ENCODE results near the gene MPL. TPM values are rescaled to one million over a fixed set of nuclear protein-coding genes. Genes with fewer than 3 reads are reported as not detected.

The MPL gene
- total RNA-seq (10 to 100 TPM in 1 of 2 donors, under 1 TPM in 1; 0.94 to 16.6 TPM), total RNA-seq (0 reads per million in 2 donors)

DNA sequence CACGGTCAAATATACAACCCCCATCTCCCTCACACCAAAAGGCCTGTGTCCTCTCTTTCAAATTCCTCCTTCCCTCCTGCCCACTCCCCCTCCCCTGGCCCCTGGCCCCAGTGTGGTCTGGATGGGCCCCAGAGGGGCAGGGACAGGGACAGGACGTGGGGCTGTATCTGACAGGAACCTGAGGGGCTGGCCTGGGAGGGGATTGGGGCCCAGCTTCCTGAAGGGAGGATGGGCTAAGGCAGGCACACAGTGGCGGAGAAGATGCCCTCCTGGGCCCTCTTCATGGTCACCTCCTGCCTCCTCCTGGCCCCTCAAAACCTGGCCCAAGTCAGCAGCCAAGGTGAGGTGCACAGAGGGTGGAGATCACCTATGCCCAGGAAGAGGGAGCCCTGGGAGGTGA lies at the start of gene MPL:
Gene MPL (plus strand): TSS at position 231 of the 400 bp plus-strand sequence. CDS start 31 bp downstream, at position 262.
- DNase-seq (no peak), ATAC-seq (no peak)
- no peaks in the 10 kb centered on the region for H3K9me3 ChIP-seq (ENCODE audit: control insufficient read depth, low read length, poor library complexity, severe bottlenecking)
- Mint-ChIP-seq H3K4me3 (no peak within 1 kb of the TSS), H3K27me3 (peaks cover 10% of the 10 kb centered on the region), H3K36me3 (ENCODE audit: low read depth) (peaks cover 8% of the 10 kb centered on the region), H3K27ac (no peak within 1 kb of the TSS), H3K4me1 (peaks cover 5% of the 10 kb centered on the region)

DNA sequence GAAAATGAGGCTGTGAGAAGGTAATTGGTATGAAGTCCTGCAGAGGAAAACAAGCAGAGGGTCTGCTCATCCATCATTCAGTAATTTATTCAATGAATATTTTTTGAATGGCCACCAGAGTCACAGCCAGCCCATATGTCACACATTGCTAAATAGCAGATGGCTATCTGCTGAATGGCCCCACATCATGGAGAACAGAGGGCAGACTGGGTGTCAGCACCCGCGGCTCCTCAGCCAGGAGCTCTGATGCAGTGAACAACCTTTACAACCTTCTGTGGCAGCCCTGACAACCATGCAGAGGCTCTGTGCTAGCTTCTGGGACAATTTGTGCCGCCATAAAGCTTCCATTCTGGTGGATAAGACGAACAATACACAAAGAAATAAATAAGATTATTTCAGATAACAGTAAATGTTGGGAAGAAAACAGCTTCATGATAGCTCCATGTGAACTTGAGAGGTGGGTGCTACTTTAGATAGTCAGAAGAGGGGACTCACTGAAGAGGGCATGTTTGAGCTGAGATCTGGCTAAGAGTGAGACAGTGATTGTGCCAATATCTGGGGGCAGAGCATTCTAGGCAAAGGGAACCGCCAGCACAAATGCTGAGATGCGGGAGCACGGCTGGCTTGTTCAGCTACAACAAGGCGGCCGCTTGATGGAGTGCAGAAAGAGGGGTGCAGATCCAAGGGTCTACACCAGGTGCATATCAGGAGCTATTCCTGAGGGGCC lies 49.4 kb upstream of the MPL start:
- no peaks in the 10 kb centered on the region for H3K9me3 ChIP-seq (ENCODE audit: control insufficient read depth, low read length, poor library complexity, severe bottlenecking)
- DNase-seq (no peak), ATAC-seq (no peak)
- Mint-ChIP-seq H3K27ac (peak overlapping the region; percentile 74), H3K27me3 (peaks cover 12% of the 10 kb centered on the region), H3K36me3 (ENCODE audit: low read depth) (peaks cover 2% of the 10 kb centered on the region), H3K4me3 (no peak overlapping the region), H3K4me1 (peaks cover 2% of the 10 kb centered on the region)

DNA sequence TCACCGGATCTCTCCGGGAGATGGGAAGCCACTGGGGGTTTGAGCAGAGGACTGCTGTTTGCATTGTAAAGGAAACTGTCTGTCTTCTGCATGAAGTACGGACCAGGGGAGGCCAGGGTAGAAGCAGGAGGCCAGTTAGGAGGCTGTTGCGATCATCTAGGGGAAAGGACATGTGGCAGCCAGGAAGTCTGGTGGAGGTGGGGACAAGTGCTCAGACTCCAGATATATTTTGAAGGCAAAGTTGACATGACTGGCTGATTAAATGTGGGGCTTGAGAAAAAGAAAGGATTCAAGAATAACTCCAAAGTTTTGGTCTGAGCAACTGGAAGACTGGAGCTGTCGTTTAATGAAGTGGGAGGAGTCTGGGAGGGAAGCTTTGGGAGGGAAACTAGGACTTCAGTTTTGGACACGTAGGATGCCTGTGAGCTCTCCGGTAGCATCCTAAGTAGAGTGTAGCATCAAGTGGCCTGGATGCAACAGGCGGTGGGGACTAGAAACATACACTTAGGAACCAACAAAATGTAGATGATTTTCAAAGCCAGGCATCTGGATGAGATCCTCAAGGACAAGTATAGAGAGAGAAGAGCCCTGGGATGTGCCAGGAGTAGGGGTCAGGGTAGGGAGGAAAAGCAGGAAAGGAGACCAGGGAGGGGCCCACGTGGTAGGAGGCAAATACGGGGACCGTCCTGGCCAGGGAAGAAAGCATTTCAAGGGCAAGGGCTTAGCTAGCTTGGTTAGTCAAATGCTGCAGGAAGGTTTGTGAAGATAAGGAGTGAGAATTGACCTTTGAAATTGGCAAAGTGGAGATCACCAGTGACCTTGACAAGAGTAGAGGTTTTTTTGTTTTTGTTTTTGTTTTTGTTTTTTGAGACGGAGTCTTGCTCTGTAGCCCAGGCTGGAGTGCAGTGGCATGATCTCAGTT lies 48.6 kb upstream of the MPL start:
- Mint-ChIP-seq H3K4me3 (no peak overlapping the region), H3K36me3 (ENCODE audit: low read depth) (peaks cover 2% of the 10 kb centered on the region), H3K27me3 (peaks cover 12% of the 10 kb centered on the region), H3K27ac (no peak overlapping the region), H3K4me1 (peaks cover 2% of the 10 kb centered on the region)
- DNase-seq (no peak), ATAC-seq (no peak)
- no peaks in the 10 kb centered on the region for H3K9me3 ChIP-seq (ENCODE audit: control insufficient read depth, low read length, poor library complexity, severe bottlenecking)

DNA sequence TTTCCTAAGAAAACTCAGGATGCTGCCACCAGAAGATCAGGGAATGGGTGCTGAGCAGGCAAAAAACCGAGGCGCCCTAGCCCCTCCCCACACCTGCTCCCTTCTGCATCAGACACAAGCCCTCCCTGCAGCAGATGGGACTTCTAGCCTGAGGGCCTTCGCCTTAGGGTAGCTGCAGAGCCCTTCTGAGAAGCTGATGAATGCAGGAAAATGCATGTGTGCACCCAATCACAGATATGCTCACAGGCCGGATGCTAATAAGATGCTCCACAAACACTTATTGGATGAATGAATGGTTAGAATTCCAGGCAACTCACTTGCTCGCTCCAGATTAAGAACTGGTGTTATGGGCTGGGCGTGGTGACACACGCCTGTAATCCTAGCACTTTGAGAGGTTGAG lies 45.4 kb upstream of the MPL start:
- no peaks in the 10 kb centered on the region for H3K9me3 ChIP-seq (ENCODE audit: control insufficient read depth, low read length, poor library complexity, severe bottlenecking)
- H3K36me3 Mint-ChIP-seq (ENCODE audit: low read depth), result no peaks in the 10 kb centered on the region
- ATAC-seq (no peak), DNase-seq (no peak)
- H3K27me3 Mint-ChIP-seq, result no peaks in the 10 kb centered on the region
- no peak overlapping the region for H3K27ac Mint-ChIP-seq
- H3K4me3 Mint-ChIP-seq, result no peak overlapping the region
- H3K4me1 Mint-ChIP-seq, result peaks cover 7% of the 10 kb centered on the region

DNA sequence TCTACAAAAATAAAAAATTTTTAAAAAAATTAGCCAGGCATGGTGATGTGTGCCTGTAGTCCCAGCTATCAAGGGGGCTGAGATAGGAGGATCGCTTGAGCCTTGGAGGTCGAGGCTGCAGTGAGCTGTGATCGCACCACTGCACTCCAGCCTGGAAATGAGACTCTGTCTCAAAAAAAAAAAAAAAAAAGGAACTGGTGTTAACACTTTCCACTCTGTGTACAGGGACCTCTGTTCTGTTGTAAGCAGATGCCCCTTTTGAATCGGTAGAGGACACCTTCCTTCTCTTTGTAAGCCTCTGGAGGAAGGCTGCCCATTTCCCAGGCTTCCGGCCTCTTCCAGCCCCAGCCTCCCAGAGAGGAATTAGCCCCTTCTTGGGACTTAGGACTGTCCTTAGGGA lies 44.9 kb upstream of the MPL start:
- H3K36me3 Mint-ChIP-seq (ENCODE audit: low read depth), result no peaks in the 10 kb centered on the region
- ATAC-seq (no peak), DNase-seq (no peak)
- no peak overlapping the region for H3K4me3 Mint-ChIP-seq
- no peaks in the 10 kb centered on the region for H3K9me3 ChIP-seq (ENCODE audit: control insufficient read depth, low read length, poor library complexity, severe bottlenecking)
- H3K4me1 Mint-ChIP-seq, result peaks cover 5% of the 10 kb centered on the region
- no peak overlapping the region for H3K27ac Mint-ChIP-seq
- no peaks in the 10 kb centered on the region for H3K27me3 Mint-ChIP-seq

DNA sequence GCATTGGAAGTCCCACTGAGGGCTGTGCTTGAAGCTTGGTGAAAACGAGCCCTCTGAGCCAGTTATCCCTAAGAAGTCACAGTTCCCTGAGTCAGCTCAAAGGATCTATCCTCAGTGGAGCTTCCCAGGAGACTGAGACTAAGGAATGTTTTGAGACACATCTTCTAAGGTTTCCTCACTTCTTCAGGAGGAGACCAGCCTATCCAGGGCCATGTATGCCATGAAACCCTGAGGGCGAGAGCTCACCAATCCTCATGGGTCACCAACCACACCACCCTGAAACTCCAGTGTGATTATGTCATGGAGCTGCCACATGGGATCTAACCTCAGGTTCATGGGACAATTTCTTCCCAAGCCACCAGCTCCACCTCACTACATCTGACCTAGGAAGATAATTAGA lies 44.4 kb upstream of the MPL start:
- ATAC-seq, result no peak
- Mint-ChIP-seq H3K4me3 (no peak overlapping the region), H3K27me3 (no peaks in the 10 kb centered on the region), H3K27ac (no peak overlapping the region), H3K36me3 (ENCODE audit: low read depth) (no peaks in the 10 kb centered on the region), H3K4me1 (peaks cover 5% of the 10 kb centered on the region)
- H3K9me3 ChIP-seq (ENCODE audit: control insufficient read depth, low read length, poor library complexity, severe bottlenecking), result no peaks in the 10 kb centered on the region
- no peak for DNase-seq

DNA sequence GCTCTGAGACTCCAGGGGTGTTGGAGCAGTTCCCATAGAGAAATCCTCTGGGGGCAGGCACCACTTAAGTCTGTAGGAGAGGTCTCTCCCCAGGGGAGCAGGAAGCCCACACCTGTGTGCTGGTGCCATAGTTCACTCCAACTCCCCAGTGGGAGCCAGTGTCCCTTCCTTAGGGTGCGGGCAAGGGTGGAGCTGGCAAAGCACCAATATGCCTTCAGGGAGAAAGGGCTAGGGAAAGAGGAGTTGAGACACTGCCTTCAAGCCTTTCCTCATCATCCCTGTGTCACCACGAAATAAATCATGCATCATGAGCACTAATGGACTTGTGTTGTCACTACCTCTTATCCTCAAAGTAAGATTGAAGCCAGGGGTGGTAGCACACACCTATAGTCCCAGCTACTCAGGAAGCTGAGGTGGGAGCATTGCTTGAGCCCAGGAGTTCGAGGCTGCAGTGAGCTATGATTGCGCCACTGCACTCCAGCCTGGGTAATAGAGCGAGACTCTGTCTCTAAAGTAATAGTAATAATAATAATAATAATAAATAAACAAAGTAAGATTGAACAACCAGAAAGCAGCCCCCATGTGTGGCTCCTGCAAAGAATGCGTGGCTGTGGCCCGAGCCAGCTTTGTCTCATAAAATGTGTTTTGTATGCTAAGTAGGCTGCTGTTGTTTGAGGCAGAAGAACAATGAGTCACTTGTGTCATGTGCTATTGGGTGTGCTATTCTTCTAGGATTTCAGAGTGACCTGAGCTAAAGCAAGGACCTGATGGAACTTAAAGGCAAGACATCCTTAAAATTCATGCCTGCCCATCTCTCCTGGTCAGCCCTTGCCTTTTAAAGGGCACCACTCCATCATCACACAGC lies 43.5 kb upstream of the MPL start:
- no peak for ATAC-seq
- H3K27ac Mint-ChIP-seq, result no peak overlapping the region

DNA sequence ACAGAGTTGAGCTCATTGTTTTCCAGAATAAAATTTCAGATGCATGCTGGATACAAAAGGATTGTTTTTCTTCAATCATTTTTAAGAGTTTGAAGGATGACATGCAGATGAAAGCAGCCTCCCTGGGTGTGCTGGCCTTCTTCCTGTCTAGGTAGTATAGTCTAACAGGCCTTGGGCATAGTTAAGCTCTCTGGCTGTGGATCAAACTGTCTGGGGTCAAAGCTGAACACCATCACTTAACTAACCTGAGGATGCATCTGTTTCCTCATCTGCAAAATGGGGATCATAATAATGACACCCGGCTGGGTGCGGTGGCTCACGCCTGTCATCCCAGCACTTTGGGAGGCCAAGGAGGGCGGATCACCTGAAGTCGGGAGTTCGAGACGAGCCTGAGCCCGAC lies 42.9 kb upstream of the MPL start:
- Mint-ChIP-seq H3K27ac (no peak overlapping the region), H3K4me3 (no peak overlapping the region), H3K4me1 (peaks cover 5% of the 10 kb centered on the region), H3K36me3 (ENCODE audit: low read depth) (no peaks in the 10 kb centered on the region), H3K27me3 (no peaks in the 10 kb centered on the region)
- DNase-seq, result no peak
- no peaks in the 10 kb centered on the region for H3K9me3 ChIP-seq (ENCODE audit: control insufficient read depth, low read length, poor library complexity, severe bottlenecking)
- no peak for ATAC-seq

More for the DNA sequence above, 43.5 kb upstream of the MPL start:
- no peaks in the 10 kb centered on the region for H3K9me3 ChIP-seq (ENCODE audit: control insufficient read depth, low read length, poor library complexity, severe bottlenecking)
- H3K27me3 Mint-ChIP-seq, result no peaks in the 10 kb centered on the region
- no peak overlapping the region for H3K4me3 Mint-ChIP-seq
- H3K4me1 Mint-ChIP-seq, result peaks cover 5% of the 10 kb centered on the region
- no peak for DNase-seq
- H3K36me3 Mint-ChIP-seq (ENCODE audit: low read depth), result no peaks in the 10 kb centered on the region

DNA sequence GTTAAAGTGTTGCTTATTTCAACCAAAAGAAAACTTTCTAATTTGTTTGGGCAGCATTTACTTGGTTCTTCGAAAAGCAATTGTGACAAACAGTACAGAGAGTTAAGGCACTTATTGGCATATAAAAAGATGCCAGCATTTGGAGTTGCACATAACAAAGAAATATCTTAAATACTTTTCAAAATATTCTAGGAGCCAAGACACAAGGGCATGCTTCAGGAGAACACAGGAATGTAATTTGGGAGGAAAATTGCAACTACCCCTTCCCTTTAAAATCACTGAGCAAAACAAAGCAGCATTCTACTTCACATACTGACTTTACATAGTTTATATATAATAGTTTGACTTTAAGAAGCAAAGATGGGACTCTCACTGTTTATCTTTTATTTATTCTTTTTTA lies 41.4 kb upstream of the MPL start:
- no peak for DNase-seq
- Mint-ChIP-seq H3K4me1 (peaks cover 5% of the 10 kb centered on the region), H3K27me3 (no peaks in the 10 kb centered on the region), H3K27ac (peak overlapping the region; percentile 76), H3K4me3 (no peak overlapping the region), H3K36me3 (ENCODE audit: low read depth) (no peaks in the 10 kb centered on the region)
- no peak for ATAC-seq
- H3K9me3 ChIP-seq (ENCODE audit: control insufficient read depth, low read length, poor library complexity, severe bottlenecking), result no peaks in the 10 kb centered on the region

DNA sequence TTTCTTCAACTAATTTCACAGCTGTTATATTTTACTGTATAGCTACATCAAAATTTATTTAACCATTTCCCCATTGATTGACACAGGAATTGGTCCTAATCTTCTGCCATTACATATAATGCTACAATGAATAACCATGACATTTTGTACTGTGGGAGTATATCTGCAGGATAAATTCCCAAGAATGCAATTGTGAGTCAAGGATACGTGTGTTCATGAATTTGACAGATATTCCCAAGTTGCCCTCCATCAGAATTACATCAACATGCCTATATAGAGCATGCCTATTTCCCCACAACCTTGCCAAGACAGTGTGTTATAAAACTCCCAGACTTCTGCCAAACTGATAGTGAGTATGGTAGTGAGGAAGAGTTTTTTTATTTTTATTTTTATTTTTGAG lies 39.6 kb upstream of the MPL start:
- Mint-ChIP-seq H3K27ac (no peak overlapping the region), H3K27me3 (peaks cover 6% of the 10 kb centered on the region), H3K36me3 (ENCODE audit: low read depth) (peaks cover 3% of the 10 kb centered on the region), H3K4me1 (peaks cover 11% of the 10 kb centered on the region), H3K4me3 (no peak overlapping the region)
- DNase-seq (no peak), ATAC-seq (no peak)
- H3K9me3 ChIP-seq (ENCODE audit: control insufficient read depth, low read length, poor library complexity, severe bottlenecking), result no peaks in the 10 kb centered on the region

DNA sequence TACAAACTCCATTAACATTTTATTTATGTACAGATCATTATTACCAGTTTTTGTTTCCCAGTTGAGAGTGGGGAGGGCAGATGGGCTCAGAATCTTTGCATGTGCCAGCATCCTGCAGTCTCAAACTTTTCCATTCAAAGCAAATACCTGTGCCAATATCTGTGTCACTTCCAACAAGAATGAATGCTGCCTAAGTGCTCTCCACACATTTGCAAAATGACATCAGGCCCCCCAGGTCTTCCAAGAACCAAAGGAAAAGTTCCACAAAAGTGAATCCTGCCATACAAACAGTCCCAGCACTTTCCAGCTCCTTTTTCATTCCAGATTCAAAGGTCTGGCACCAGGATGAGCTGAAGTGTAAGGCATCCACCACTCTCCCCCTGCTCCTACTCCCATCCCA lies 38.5 kb upstream of the MPL start:
- peaks cover 10% of the 10 kb centered on the region for H3K27me3 Mint-ChIP-seq
- no peak overlapping the region for H3K27ac Mint-ChIP-seq
- ATAC-seq, result no peak
- H3K4me3 Mint-ChIP-seq, result no peak overlapping the region
- H3K36me3 Mint-ChIP-seq (ENCODE audit: low read depth), result peaks cover 6% of the 10 kb centered on the region
- H3K4me1 Mint-ChIP-seq, result peaks cover 11% of the 10 kb centered on the region
- DNase-seq, result no peak
- H3K9me3 ChIP-seq (ENCODE audit: control insufficient read depth, low read length, poor library complexity, severe bottlenecking), result no peaks in the 10 kb centered on the region

DNA sequence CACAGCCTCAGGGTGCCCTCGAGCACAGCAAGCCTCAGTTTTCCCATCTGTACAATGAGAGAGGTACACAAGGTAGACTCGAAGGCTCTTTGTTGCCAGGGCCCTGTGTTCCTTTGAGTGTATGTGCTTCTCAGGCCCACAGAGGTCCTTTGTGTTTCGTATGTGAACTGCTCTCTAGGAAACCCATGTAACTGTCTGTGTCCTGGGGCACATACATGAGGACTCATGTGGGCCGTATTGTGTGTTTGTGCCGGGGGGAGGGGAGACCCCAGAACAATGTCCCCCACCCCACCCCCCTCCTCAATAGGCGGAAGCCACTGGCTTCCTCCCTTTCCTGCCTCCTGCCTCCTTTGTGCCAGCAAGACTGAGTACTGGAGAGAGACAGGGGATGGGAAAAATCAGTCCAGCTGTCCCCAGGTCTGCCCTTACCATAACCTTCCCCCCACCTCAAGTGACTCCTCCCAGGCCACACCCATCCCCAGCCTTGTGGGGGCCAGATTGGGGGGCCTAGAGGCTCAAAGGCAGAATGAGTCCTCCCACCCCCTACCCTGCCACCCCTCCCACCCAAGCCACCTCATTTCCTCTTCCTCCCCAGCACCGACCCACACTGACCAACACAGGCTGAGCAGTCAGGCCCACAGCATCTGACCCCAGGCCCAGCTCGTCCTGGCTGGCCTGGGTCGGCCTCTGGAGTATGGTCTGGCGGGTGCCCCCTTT lies 37.1 kb upstream of the MPL start, which contains the start of gene TIE1:
Gene TIE1 (plus strand): TSS at position 605 of the 717 bp plus-strand sequence. CDS start 90 bp downstream, at position 695.
- Mint-ChIP-seq H3K36me3 (ENCODE audit: low read depth) (peaks cover 8% of the 10 kb centered on the region), H3K27ac (peak within 1 kb of the TSS; percentile 21), H3K4me1 (peaks cover 10% of the 10 kb centered on the region), H3K4me3 (no peak within 1 kb of the TSS), H3K27me3 (peaks cover 14% of the 10 kb centered on the region)
- DNase-seq (no peak), ATAC-seq (no peak)
- H3K9me3 ChIP-seq (ENCODE audit: control insufficient read depth, low read length, poor library complexity, severe bottlenecking), result no peaks in the 10 kb centered on the region
